ENCODE results near the gene SLC2A6. TPM values are rescaled to one million over a fixed set of nuclear protein-coding genes. Genes with fewer than 3 reads are reported as not detected.

Gene SLC2A6
- polyA plus RNA-seq, 1 of the 3 experiments (the other 2 are of a cell fraction): 5.2 TPM

GRCh38 chr9:133468777-133469421 lies 10.0 kb downstream of the SLC2A6 start:
- DNase-seq: no peak
- no peaks in the 10 kb centered on the region for H3K27me3 ChIP-seq (ENCODE audit: insufficient read depth)
- CTCF ChIA-PET: interaction anchor here (0.9 to 1.5 kb wide), 2 partner anchors 10 to 17 kb away, joined by 3 to 5 read pairs; partner anchors contain the start of gene SLC2A6
- H3F3A ChIP-seq (replicated peaks; ENCODE audit: insufficient read depth): peaks cover 10% of the 10 kb centered on the region
- H4K20me1 ChIP-seq (ENCODE audit: insufficient read depth): no peaks in the 10 kb centered on the region
- no peaks in the 10 kb centered on the region for H3K9me3 ChIP-seq
- H3K27ac ChIP-seq (ENCODE audit: low read depth in 2 of 2, low read length in 1 of 2): peak overlapping the region in 1 of 2 experiments; percentile 8; a peak in 1 of 4 replicates
- WGBS (ENCODE audit: low lambda C conversion rate): 78% methylated on average over 5 of the region's 6 CpGs
- no peak overlapping the region for H3K4me3 ChIP-seq (ENCODE audit: low read depth in 2 of 2, low read length in 1 of 2)
- H3K4me1 ChIP-seq (ENCODE audit: control insufficient read depth in 1 of 2, insufficient read depth in 2 of 2, low read depth in 1 of 2, low read length in 1 of 2): no peaks in the 10 kb centered on the region; a peak in 1 of 4 replicates
- H3K9me2 ChIP-seq: no peaks in the 10 kb centered on the region
- H2AFZ ChIP-seq (ENCODE audit: low read depth): no peak overlapping the region
- peaks cover 0 to 19% of the 10 kb centered on the region in 2 experiments for H3K36me3 ChIP-seq (replicated peaks in 1 of 2; ENCODE audit: control insufficient read depth in 1 of 2, insufficient read depth in 2 of 2, low read length in 1 of 2)
- no peaks in the 10 kb centered on the region for H3K79me2 ChIP-seq (ENCODE audit: insufficient read depth)
- H3K9ac ChIP-seq: no peak overlapping the region
- POLR2A ChIA-PET: interaction anchor here (1.1 to 2.0 kb wide), 3 partner anchors 8 to 21 kb away, joined by 3 to 8 read pairs (median 4); partner anchors contain the start of gene SLC2A6
- no peak overlapping the region for H3K4me2 ChIP-seq
- TF ChIP-seq REST (IDR thresholded peaks at IDR 0.05; ENCODE audit: low read depth, low read length): no peak
- TF ChIP-seq TCF12 (IDR thresholded peaks at IDR 0.05): no peak
- TF ChIP-seq RAD21 (IDR thresholded peaks at IDR 0.05; ENCODE audit: low read length): no peak
- no peak for TF ChIP-seq PBX3 (IDR thresholded peaks at IDR 0.05)
- TF ChIP-seq JUND (IDR thresholded peaks at IDR 0.05): no peak
- no peak for TF ChIP-seq ZBTB33 (IDR thresholded peaks at IDR 0.05; ENCODE audit: borderline replicate concordance, low read depth)
- no peak for TF ChIP-seq GATA2 (CRISPR knock-in tag; IDR thresholded peaks at IDR 0.05)
- TF ChIP-seq MEF2A (IDR thresholded peaks at IDR 0.05; ENCODE audit: borderline replicate concordance, low read depth): no peak
- TF ChIP-seq CHD2 (IDR thresholded peaks at IDR 0.05; ENCODE audit: low read length, partially characterized antibody): no peak
- no peak for TF ChIP-seq TAF1 (IDR thresholded peaks at IDR 0.05; ENCODE audit: borderline replicate concordance, low read depth, low read length)
- TF ChIP-seq MXI1 (IDR thresholded peaks at IDR 0.05; ENCODE audit: low read depth, low read length): no peak
- no peak for TF ChIP-seq USF1 (IDR thresholded peaks at IDR 0.05; ENCODE audit: borderline replicate concordance, low read depth)

Data from SK-N-SH (cell line).